TTC549 (cell line): ENCODE data around the gene PUDP.
"Not testable (repeated sequence)": the region's sequence is repeated elsewhere in the genome, so short reads cannot be mapped to it uniquely, and the experiment has no call there.

Experiments used
- FAIRE-seq: peaks from 2 replicates; lab custom pipeline; 2012; peaks lifted over from hg19 to GRCh38; lab: Jason Lieb, UNC

PUDP gene

DNA sequence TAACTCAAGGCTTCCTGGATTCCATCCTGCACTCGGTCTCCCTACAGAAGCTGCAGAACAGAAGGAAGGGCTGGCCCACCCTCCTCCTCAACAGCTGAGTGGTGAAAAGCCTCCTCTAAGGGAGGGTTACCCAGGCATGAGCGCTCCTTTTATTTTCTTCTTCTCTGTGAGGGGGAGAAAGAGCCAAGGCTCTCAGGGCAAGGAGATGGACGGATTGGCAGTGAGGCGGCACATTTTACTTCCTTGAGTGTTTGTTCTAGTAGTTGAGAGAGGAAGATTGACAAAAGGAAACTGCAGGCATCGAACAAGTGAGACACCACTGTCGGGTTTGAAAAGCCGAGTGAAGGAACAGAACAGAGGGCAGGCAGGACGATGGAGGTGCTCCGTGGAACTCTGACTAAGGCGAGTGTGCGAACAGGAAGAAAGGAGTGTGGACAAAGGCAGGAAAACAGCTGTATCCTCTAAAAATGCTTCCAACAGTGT lies 38.9 kb downstream of the PUDP start:
- no peak for FAIRE-seq

DNA sequence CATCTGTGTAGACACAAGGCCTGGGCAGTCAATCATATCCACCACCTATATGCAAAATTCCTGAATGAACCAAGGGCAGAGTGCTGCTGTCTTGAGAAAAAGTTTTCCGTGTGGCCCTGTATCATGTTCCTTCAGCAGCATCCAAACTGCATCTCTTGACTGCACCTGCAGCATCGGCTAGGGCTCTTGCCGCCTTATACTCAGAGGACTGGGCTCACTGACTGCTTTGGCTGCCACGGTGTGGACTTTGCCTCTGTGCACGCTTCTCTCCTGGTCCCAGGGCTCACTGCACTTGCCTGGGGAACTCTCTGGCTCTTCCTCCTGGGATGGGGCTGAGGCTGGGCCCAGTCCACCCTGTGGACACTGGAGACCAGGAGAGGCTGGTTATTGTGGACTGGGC lies 39.9 kb downstream of the PUDP start:
- FAIRE-seq = no peak

DNA sequence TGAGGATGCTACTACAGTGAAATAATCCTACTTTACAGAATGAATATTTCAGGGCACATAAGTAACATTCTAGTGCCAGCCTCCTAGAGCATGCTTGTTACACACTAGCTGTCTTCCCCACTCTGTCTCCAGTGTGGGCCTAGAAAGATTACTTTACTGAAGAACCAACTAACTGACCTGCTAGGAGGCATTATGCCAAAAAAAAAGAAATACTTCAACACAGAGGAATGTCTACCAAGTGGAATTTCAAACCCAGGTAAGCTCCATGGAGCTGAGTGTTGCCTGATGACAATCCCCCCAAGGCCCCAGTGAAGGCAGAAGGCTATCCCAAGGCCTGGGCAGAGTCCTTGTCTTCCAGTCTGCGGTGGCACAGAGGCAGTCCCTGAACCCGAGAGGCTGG lies 41.3 kb downstream of the PUDP start:
- FAIRE-seq = no peak

DNA sequence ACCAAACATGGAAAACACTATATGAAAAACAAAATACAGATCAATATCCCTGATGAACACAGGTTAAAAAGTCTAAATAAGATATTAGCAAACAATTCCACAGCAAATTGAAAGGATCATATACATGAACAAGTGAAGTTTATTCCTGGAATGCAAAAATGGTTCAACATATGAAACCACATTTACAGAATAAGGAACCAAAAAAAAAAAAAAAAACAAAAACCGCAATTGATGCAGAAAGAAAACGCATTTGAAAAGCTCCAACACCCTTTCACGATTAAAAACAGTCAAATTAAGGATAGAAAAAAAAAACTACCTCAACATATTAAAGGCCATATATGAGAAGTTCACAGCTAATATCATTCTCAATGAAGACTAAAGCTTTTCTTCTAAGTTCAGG lies 45.8 kb downstream of the PUDP start:
- FAIRE-seq = no peak

GRCh38 chrX:7100022-7100421 lies 47.9 kb downstream of the PUDP start:
- FAIRE-seq = no peak

GRCh38 chrX:7095657-7096056 lies 52.3 kb downstream of the PUDP start:
- not testable (repeated sequence) for FAIRE-seq

DNA sequence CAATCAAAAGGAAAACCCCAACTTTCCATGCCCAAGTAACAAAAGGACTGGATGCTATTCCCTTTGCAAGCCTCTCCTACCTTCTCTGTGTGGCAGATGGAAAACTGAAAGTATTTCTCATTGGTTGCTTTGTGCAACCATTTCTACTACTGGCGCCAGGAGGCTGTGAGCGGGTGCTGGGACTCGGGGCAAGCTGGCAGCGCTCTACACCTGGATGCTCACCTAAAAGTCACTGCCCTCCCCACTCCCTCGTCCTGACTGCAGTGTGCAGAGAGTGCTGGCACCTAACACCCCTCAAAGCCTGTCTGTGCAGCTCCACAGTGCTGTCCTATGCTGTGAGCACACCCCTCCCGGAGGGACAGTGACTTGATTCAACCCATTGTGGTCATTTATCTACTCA lies 54.6 kb downstream of the PUDP start:
- FAIRE-seq = no peak

- FAIRE-seq = no peak
These were observed 55.4 kb downstream of the PUDP start for GRCh38 chrX:7092543-7092942.

DNA sequence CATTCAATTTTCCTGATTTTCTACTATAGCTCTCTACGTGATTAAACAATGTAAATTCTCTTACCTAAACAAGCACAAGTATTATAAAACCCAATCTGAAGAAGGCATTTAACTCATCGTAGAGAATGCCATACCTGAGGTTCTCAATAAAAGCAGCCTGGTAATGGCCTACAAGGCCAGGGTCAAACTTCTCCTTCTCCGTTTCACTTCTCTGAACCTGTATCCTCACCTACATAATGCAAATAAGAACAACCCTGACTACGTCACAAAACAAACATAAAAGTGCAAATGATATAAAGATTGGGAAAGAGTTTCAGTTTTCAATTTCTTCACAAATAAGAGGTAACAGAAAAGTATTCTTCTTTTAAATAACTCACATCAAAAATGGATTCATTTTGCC lies 56.0 kb downstream of the PUDP start:
- no peak for FAIRE-seq

DNA sequence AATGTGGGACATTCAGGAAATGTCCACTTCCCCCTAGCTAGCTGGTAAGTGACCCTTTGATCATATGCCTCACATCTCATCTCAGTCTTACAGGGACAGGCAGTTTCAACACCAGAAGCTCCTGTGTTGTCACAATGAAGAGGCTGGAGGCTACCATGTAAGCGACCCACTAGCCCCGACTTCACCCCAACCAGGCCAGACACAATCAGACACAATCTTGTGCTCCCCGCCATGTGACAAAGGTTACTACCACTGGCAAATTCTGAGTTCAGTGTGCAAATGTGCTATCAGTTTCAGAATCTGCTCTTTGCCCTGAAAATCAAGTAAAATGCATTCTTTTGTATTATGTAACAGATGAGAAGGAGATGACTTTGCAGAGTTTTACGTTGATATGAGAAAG lies 57.3 kb downstream of the PUDP start:
- FAIRE-seq = no peak

GRCh38 chrX:7088968-7089615 lies 58.9 kb downstream of the PUDP start:
- no peak for FAIRE-seq

DNA sequence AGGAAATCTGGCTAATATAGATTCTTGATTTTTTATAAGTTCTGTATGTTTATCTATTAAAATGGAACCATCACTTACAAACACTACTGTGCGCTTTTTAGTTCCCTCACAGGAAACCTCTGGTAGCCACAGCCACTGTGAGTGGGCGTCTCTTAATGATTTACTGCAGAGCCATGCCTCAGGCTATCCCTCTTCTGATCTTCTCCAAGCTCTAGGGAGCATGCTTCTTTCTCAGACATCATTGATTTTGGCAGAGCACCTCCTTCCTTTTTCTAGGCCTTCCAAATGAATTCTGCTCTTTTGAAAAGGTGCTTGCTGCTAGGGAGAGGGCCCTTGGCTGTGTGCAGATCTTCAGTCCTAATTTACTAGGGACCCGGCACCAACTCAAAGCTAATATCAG lies 61.6 kb downstream of the PUDP start:
- no peak for FAIRE-seq

DNA sequence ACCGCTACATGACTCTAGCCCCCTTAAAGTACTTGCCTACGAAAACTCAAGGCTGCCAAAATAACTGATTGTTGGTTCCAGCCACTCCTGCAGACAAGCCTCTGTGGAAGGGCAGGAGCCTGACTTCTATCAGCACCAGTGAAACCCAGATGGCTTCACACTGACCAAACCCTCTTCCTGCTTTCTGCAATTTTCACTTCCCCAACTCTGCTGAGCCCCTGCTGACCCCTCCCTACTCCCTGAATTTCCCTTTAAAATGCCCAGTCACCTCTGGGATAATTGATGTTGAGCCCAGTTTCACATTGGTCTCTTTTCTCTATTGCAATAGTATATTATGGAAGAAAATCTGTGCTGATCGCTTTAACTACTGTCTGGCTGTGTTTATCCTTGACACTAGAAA lies 62.1 kb downstream of the PUDP start:
- no peak for FAIRE-seq

- no peak for FAIRE-seq
These were observed 63.1 kb downstream of the PUDP start for GRCh38 chrX:7084841-7085240.

DNA sequence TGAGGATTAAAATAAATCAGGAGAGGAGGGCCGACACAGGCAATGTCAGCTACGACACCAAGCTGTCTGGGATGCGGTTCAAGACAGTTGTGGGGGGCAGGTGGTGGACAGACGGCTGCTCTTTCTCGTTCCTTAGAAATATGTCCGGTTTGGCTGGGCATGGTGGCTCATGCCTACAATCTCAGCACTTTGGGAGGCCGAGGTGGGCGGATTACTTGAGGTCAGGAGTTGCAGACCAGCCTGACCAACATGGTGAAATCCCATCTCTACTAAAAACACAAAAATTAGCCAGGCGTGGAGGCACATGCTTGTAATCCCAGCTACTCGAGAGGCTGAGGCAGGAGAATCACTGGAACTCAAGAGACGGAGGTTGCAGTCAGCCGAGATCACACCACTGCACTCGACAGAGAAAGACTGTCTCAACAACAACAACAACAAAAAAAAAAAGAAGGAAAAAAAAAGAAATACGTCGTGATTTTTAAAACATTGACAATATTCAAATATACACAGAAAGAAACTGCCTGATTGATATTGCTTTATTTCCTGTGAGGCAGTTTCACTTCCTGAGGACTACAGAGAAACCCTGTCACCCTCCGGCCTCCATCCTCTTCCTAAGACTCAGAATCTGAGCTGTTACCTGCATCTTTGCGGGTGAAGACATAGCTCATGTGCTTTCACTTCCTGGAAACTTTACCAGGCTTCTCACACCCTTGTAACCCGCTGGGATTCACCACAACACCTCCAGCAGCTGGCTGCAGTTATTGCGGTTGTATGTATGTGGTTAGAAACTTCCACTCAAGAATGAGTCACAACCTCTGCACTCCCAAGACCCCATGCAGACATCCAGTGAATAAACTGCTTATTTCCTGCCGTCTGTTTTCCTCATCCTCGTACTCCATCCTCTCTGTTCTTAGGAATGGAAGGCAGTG lies 64.2 kb downstream of the PUDP start:
- no peak for FAIRE-seq

DNA sequence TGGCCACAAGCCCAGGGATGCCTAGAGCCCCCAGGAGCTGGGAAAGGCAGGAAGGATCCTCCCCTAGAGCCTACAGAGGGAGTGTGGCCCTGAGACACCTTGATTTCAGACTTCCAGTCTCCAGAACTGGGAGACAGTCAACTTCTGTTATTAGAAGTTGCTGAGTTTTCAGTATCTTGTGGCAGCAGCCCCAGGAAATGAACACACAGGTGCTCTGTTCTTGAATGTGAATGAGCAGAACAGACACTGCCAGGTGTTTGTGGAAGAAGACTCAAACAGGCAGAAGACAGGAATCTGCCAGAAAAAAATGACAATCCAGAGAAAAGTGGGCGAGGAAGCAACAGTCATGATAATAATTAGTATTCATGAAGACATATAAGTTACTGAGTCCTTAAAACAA lies 64.9 kb downstream of the PUDP start:
- FAIRE-seq = no peak

GRCh38 chrX:7082556-7082955 lies 65.4 kb downstream of the PUDP start:
- no peak for FAIRE-seq

DNA sequence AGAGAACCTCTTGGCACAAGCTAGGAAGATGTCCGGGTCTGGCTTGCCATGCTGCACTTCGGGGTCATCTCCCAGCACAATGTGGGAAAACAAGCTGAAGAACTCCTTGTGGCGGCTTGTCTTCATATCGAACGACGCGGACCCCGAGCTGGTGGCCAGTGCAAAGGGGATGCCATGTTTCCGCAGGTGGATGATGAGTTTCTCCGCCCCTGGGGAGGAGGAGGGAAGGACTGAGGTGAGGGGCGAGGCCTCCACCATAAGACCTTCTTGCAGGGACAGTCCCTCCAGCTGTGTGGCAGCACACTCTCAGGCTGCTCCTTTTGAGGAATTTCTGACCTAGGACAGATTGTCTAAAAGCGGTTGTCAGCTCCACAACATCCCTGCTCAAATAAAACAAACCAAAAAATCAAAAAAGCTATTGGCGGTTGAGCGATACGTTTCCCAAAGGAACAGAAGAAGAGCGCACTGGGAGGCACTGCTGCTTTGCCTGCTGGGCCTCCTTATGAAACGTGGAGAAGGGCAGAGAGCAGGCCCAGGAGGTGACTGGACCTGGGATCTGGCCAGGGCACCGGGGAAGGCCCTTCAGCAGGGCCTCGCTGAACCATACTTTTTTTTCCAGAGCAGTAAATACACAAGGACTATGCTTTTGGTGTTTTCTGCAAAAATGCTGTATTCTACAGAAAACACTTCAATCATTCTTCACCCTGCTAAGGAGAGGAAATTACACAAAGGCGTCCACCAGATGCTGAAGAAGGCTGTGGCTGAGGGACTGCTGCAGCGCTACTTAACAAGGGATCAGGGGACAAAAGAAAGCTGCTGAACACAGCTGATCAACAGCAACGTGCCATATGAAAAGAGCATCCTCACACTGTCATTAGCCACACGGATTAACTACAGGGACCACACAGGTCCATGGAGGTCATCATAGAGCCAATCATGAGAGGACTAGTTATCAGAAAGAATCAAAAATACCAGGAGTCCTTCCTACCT lies 70.4 kb downstream of the PUDP start:
- no peak for FAIRE-seq

GRCh38 chrX:7076245-7076661 lies 71.7 kb downstream of the PUDP start:
- FAIRE-seq = no peak

GRCh38 chrX:7074908-7075204 lies 73.1 kb downstream of the PUDP start:
- FAIRE-seq = no peak

DNA sequence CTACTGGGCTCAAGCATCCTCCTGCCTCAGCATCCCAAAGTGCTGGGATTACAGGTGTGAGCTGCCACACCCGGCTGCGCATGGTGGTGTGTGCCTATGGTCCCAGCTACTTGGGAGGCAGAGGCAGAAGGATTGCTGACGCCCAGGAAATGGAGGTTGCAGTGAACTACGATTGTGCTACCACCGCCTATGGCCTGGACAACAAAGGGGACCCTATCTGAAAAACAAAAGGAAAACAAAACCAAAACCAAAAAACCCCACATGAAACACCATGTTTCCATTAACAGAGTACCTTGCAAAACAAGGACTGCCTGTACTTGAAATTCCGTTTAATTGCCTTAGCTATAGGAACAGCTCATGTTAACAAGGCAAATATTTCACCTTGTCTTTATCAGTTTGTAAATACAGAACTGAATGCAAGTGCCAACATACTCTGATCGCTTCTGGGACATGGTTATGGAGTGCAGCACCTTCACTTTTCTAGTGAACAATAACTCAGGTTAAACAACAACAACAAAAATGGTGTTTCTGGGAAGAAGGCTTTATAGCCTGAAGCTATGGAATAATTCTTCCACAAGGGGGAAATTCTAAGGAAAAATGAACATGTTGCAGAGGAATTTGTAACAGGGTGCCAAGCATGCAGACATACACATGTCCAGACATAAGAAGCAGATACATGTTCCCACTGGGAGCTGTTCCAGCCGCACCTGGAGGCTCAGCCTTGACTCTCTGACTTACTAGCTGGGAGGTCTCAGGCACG lies 73.6 kb downstream of the PUDP start:
- FAIRE-seq = no peak

- no peak for FAIRE-seq
These were observed 74.6 kb downstream of the PUDP start for GRCh38 chrX:7073336-7073735.
